ENCODE results near the gene TWIST2.

DNA sequence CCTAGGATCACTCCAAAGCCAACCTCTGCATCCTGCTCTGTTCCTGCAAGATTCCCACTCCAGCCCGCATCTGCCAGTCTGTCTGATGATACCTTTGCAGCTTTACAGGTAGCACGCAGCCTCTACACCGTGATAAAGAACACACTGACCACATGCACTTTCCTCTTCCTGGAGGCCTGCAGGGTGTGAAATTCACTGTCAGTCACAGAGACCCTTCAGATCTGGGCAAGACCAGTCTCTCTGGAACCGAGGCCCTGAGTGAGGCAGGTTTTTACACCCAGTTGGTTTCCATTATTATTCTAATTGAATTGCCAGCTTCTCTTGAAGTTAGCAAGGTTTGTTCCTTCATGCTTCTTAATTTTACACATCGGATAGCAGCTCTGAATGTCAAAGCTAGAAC lies 30.5 kb upstream of the TWIST2 start:
- TF ChIP-seq EP300 (conservative IDR thresholded peaks at IDR 0.05; ENCODE audit: poor library complexity, severe bottlenecking) (no peak), POLR2AphosphoS5 (IDR thresholded peaks at IDR 0.05) (no peak), EZH2 (IDR thresholded peaks at IDR 0.05; ENCODE audit: borderline replicate concordance, insufficient read depth, low read length, poor library complexity, severe bottlenecking) (no peak), MXI1 (conservative IDR thresholded peaks at IDR 0.05; ENCODE audit: poor library complexity, severe bottlenecking) (no peak)
- TF ChIP-seq, protein P1, sequence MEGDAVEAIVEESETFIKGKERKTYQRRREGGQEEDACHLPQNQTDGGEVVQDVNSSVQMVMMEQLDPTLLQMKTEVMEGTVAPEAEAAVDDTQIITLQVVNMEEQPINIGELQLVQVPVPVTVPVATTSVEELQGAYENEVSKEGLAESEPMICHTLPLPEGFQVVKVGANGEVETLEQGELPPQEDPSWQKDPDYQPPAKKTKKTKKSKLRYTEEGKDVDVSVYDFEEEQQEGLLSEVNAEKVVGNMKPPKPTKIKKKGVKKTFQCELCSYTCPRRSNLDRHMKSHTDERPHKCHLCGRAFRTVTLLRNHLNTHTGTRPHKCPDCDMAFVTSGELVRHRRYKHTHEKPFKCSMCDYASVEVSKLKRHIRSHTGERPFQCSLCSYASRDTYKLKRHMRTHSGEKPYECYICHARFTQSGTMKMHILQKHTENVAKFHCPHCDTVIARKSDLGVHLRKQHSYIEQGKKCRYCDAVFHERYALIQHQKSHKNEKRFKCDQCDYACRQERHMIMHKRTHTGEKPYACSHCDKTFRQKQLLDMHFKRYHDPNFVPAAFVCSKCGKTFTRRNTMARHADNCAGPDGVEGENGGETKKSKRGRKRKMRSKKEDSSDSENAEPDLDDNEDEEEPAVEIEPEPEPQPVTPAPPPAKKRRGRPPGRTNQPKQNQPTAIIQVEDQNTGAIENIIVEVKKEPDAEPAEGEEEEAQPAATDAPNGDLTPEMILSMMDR (IDR thresholded peaks at IDR 0.05; ENCODE audit: poor library complexity, severe bottlenecking) = no peak
- TF ChIP-seq, protein P2, sequence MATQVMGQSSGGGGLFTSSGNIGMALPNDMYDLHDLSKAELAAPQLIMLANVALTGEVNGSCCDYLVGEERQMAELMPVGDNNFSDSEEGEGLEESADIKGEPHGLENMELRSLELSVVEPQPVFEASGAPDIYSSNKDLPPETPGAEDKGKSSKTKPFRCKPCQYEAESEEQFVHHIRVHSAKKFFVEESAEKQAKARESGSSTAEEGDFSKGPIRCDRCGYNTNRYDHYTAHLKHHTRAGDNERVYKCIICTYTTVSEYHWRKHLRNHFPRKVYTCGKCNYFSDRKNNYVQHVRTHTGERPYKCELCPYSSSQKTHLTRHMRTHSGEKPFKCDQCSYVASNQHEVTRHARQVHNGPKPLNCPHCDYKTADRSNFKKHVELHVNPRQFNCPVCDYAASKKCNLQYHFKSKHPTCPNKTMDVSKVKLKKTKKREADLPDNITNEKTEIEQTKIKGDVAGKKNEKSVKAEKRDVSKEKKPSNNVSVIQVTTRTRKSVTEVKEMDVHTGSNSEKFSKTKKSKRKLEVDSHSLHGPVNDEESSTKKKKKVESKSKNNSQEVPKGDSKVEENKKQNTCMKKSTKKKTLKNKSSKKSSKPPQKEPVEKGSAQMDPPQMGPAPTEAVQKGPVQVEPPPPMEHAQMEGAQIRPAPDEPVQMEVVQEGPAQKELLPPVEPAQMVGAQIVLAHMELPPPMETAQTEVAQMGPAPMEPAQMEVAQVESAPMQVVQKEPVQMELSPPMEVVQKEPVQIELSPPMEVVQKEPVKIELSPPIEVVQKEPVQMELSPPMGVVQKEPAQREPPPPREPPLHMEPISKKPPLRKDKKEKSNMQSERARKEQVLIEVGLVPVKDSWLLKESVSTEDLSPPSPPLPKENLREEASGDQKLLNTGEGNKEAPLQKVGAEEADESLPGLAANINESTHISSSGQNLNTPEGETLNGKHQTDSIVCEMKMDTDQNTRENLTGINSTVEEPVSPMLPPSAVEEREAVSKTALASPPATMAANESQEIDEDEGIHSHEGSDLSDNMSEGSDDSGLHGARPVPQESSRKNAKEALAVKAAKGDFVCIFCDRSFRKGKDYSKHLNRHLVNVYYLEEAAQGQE (IDR thresholded peaks at IDR 0.05; ENCODE audit: borderline replicate concordance) = no peak

Data from neural cell (in vitro differentiated cells).